ENCODE measurements around the gene SLC16A8. TPM values are rescaled to one million over a fixed set of nuclear protein-coding genes. Genes with fewer than 3 reads are reported as not detected.
A peak's percentile ranks its signal among the peaks of the same experiment; 100 is the strongest.

Gene SLC16A8
- total RNA-seq, 1 donor from 2014 or later = not detected

GRCh38 chr22:38051900-38052862 is 31.8 kb downstream of the SLC16A8 start:
- Histone ChIP-seq H3K36me3 (ENCODE audit: insufficient read depth, low read length) (no peaks in the 10 kb centered on the region), H3K9ac (ENCODE audit: low read length) (no peak overlapping the region), H2AFZ (ENCODE audit: low read depth, low read length) (peak overlapping the region; percentile 67), H3K27me3 (ENCODE audit: insufficient read depth, low read length) (no peaks in the 10 kb centered on the region), H3K4me3 (ENCODE audit: insufficient read depth, low read depth, low read length) (no peak overlapping the region), H3K27ac (ENCODE audit: low read depth, low read length) (no peak overlapping the region), H3K4me2 (ENCODE audit: low read length) (no peak overlapping the region), H3K79me2 (ENCODE audit: insufficient read depth, low read length) (no peaks in the 10 kb centered on the region), H3K4me1 (ENCODE audit: insufficient read depth, low read length) (no peaks in the 10 kb centered on the region), H4K20me1 (ENCODE audit: insufficient read depth, low read length) (no peaks in the 10 kb centered on the region), H3K9me3 (ENCODE audit: insufficient read depth, low read depth, low read length) (no peaks in the 10 kb centered on the region)
- no peaks in the 10 kb centered on the region for H3K4me1 Mint-ChIP-seq (ENCODE audit: low read depth, unreplicated experiment)
- H3K27me3 Mint-ChIP-seq (ENCODE audit: low read depth, unreplicated experiment) = peaks cover 28% of the 10 kb centered on the region
- H3K27ac Mint-ChIP-seq (ENCODE audit: unreplicated experiment) = peak overlapping the region; percentile 72
- H3K36me3 Mint-ChIP-seq (ENCODE audit: low read depth, unreplicated experiment) = no peaks in the 10 kb centered on the region
- DNase-seq (ENCODE audit: low read depth) (peak; percentile 39), FAIRE-seq (no peak)
- H3K4me3 Mint-ChIP-seq (ENCODE audit: unreplicated experiment) = no peak overlapping the region
- peak; percentile 61 for TF ChIP-seq CTCF (IDR thresholded peaks at IDR 0.05; ENCODE audit: insufficient read depth, low read depth, low read length)
- no peak for TF ChIP-seq EZH2 (IDR thresholded peaks at IDR 0.05; ENCODE audit: insufficient read depth, low read length)
- no peaks in the 10 kb centered on the region for H3K9me3 Mint-ChIP-seq (ENCODE audit: unreplicated experiment)

GRCh38 chr22:38051261-38051660 is 32.7 kb downstream of the SLC16A8 start:
- Mint-ChIP-seq H3K4me1 (ENCODE audit: low read depth, unreplicated experiment) (no peaks in the 10 kb centered on the region), H3K4me3 (ENCODE audit: unreplicated experiment) (no peak overlapping the region), H3K9me3 (ENCODE audit: unreplicated experiment) (no peaks in the 10 kb centered on the region), H3K36me3 (ENCODE audit: low read depth, unreplicated experiment) (no peaks in the 10 kb centered on the region), H3K27me3 (ENCODE audit: low read depth, unreplicated experiment) (peaks cover 29% of the 10 kb centered on the region), H3K27ac (ENCODE audit: unreplicated experiment) (no peak overlapping the region)
- no peak for TF ChIP-seq CTCF (IDR thresholded peaks at IDR 0.05; ENCODE audit: insufficient read depth, low read depth, low read length)
- no peak for TF ChIP-seq EZH2 (IDR thresholded peaks at IDR 0.05; ENCODE audit: insufficient read depth, low read length)
- Histone ChIP-seq H4K20me1 (ENCODE audit: insufficient read depth, low read length) (no peaks in the 10 kb centered on the region), H3K4me2 (ENCODE audit: low read length) (no peak overlapping the region), H3K79me2 (ENCODE audit: insufficient read depth, low read length) (no peaks in the 10 kb centered on the region), H3K27ac (ENCODE audit: low read depth, low read length) (no peak overlapping the region), H3K4me3 (ENCODE audit: insufficient read depth, low read depth, low read length) (no peak overlapping the region), H3K36me3 (ENCODE audit: insufficient read depth, low read length) (no peaks in the 10 kb centered on the region), H2AFZ (ENCODE audit: low read depth, low read length) (no peak overlapping the region), H3K9ac (ENCODE audit: low read length) (no peak overlapping the region), H3K9me3 (ENCODE audit: insufficient read depth, low read depth, low read length) (no peaks in the 10 kb centered on the region), H3K27me3 (ENCODE audit: insufficient read depth, low read length) (no peaks in the 10 kb centered on the region), H3K4me1 (ENCODE audit: insufficient read depth, low read length) (no peaks in the 10 kb centered on the region)
- DNase-seq (ENCODE audit: low read depth) (no peak), FAIRE-seq (no peak)

- H3K4me3 ChIP-seq (ENCODE audit: insufficient read depth, low read depth, low read length) = no peak overlapping the region
- H3K27me3 Mint-ChIP-seq (ENCODE audit: low read depth, unreplicated experiment) = peaks cover 29% of the 10 kb centered on the region
- no peak for DNase-seq (ENCODE audit: low read depth)
- no peaks in the 10 kb centered on the region for H3K9me3 ChIP-seq (ENCODE audit: insufficient read depth, low read depth, low read length)
- H3K9ac ChIP-seq (ENCODE audit: low read length) = no peak overlapping the region
- H3K27ac ChIP-seq (ENCODE audit: low read depth, low read length) = no peak overlapping the region
- no peak overlapping the region for H3K4me3 Mint-ChIP-seq (ENCODE audit: unreplicated experiment)
- TF ChIP-seq EZH2 (IDR thresholded peaks at IDR 0.05; ENCODE audit: insufficient read depth, low read length) (no peak), CTCF (IDR thresholded peaks at IDR 0.05; ENCODE audit: insufficient read depth, low read depth, low read length) (no peak)
- no peak overlapping the region for H3K4me2 ChIP-seq (ENCODE audit: low read length)
- H3K79me2 ChIP-seq (ENCODE audit: insufficient read depth, low read length) = no peaks in the 10 kb centered on the region
- no peak overlapping the region for H3K27ac Mint-ChIP-seq (ENCODE audit: unreplicated experiment)
- H2AFZ ChIP-seq (ENCODE audit: low read depth, low read length) = no peak overlapping the region
- H3K36me3 Mint-ChIP-seq (ENCODE audit: low read depth, unreplicated experiment) = no peaks in the 10 kb centered on the region
- no peaks in the 10 kb centered on the region for H3K36me3 ChIP-seq (ENCODE audit: insufficient read depth, low read length)
- no peaks in the 10 kb centered on the region for H3K4me1 Mint-ChIP-seq (ENCODE audit: low read depth, unreplicated experiment)
- H4K20me1 ChIP-seq (ENCODE audit: insufficient read depth, low read length) = no peaks in the 10 kb centered on the region
- H3K27me3 ChIP-seq (ENCODE audit: insufficient read depth, low read length) = no peaks in the 10 kb centered on the region
- FAIRE-seq = no peak
- H3K4me1 ChIP-seq (ENCODE audit: insufficient read depth, low read length) = no peaks in the 10 kb centered on the region
- H3K9me3 Mint-ChIP-seq (ENCODE audit: unreplicated experiment) = no peaks in the 10 kb centered on the region
Measured at GRCh38 chr22:38050720-38051119, 33.3 kb downstream of the SLC16A8 start.

Data from astrocyte (in vitro differentiated cells and primary cell).